Measurements from ENCODE around the gene MEIS2. TPM values are rescaled to one million over a fixed set of nuclear protein-coding genes. Genes with fewer than 3 reads are reported as not detected.
A peak's percentile ranks its signal among the peaks of the same experiment; 100 is the strongest.

The MEIS2 gene
- total and polyA plus RNA-seq, 2 experiments from 2014 or later, result 0.27 TPM; not detected in 1

DNA sequence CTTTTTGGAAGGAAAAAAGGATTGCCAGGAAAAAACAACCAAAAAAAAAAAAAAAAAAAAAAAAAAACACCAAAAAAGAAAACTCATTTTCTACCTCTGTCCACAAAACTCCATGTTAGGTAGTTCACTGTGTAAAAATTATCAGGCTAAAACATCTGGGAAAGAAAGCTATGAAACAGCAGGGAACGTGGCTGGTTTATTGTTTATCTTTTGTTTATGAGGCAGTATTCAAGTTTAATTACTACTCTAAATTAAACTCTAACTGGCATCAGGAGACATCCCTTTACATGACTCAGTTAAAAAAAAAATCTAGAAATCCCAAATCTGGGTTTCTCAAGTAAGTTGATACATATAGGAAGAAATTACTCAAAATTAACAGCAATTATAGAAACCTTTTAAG, 21.8 kb downstream of the MEIS2 start:
- Mint-ChIP-seq H3K27me3 (ENCODE audit: insufficient read depth, low read depth, poor library complexity) (no peaks in the 10 kb centered on the region), H3K27ac (no peak overlapping the region)

GRCh38 chr15:37077623-37078351, 22.6 kb downstream of the MEIS2 start:
- Histone ChIP-seq H3K79me2 (replicated peaks; ENCODE audit: insufficient read depth) (no peaks in the 10 kb centered on the region), H3K4me2 (no peak overlapping the region), H2AFZ (no peak overlapping the region), H3F3A (replicated peaks; ENCODE audit: low read depth) (no peaks in the 10 kb centered on the region), H3K27ac (ENCODE audit: low read depth) (no peak overlapping the region), H3K4me3 (no peak overlapping the region), H3K9me2 (ENCODE audit: insufficient read depth) (no peaks in the 10 kb centered on the region), H3K27me3 (ENCODE audit: insufficient read depth) (no peaks in the 10 kb centered on the region), H3K4me1 (ENCODE audit: insufficient read depth) (peaks cover 14% of the 10 kb centered on the region), H4K20me1 (replicated peaks; ENCODE audit: insufficient read depth) (no peaks in the 10 kb centered on the region), H3K36me3 (ENCODE audit: insufficient read depth) (no peaks in the 10 kb centered on the region)
- peak; percentile 28; the same call in 2 of the 3 replicates for ATAC-seq
- H3K9me3 Mint-ChIP-seq, result no peaks in the 10 kb centered on the region
- peaks cover 28% of the 10 kb centered on the region for H3K4me1 Mint-ChIP-seq
- no peak for DNase-seq (ENCODE audit: low spot score)
- H3K27ac Mint-ChIP-seq, result no peak overlapping the region
- no peaks in the 10 kb centered on the region for H3K36me3 Mint-ChIP-seq (ENCODE audit: low read depth)
- no peaks in the 10 kb centered on the region for H3K27me3 Mint-ChIP-seq (ENCODE audit: insufficient read depth, low read depth, poor library complexity)
- no peak overlapping the region for H3K4me3 Mint-ChIP-seq
- no peak for TF ChIP-seq ZNF331 (CRISPR knock-in tag; IDR thresholded peaks at IDR 0.05; ENCODE audit: low read depth)
- TF ChIP-seq ZNF114 (CRISPR knock-in tag; IDR thresholded peaks at IDR 0.05), result no peak
- TF ChIP-seq POLR2AphosphoS5 (IDR thresholded peaks at IDR 0.05; ENCODE audit: low read depth), result no peak
- TF ChIP-seq, protein P1, sequence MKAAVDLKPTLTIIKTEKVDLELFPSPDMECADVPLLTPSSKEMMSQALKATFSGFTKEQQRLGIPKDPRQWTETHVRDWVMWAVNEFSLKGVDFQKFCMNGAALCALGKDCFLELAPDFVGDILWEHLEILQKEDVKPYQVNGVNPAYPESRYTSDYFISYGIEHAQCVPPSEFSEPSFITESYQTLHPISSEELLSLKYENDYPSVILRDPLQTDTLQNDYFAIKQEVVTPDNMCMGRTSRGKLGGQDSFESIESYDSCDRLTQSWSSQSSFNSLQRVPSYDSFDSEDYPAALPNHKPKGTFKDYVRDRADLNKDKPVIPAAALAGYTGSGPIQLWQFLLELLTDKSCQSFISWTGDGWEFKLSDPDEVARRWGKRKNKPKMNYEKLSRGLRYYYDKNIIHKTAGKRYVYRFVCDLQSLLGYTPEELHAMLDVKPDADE (IDR thresholded peaks at IDR 0.05), result no peak
- TF ChIP-seq STAT1 (IDR thresholded peaks at IDR 0.05; ENCODE audit: unreplicated experiment), result no peak
- no peak for TF ChIP-seq NANOG (IDR thresholded peaks at IDR 0.05; ENCODE audit: borderline replicate concordance)

More for the DNA sequence above, 21.8 kb downstream of the MEIS2 start:
- Histone ChIP-seq H4K20me1 (replicated peaks; ENCODE audit: insufficient read depth) (no peaks in the 10 kb centered on the region), H3K4me2 (no peak overlapping the region), H3K4me3 (no peak overlapping the region), H3F3A (replicated peaks; ENCODE audit: low read depth) (no peaks in the 10 kb centered on the region), H2AFZ (no peak overlapping the region), H3K27ac (ENCODE audit: low read depth) (no peak overlapping the region), H3K79me2 (replicated peaks; ENCODE audit: insufficient read depth) (no peaks in the 10 kb centered on the region), H3K4me1 (ENCODE audit: insufficient read depth) (peaks cover 22% of the 10 kb centered on the region), H3K9me2 (ENCODE audit: insufficient read depth) (no peaks in the 10 kb centered on the region), H3K36me3 (ENCODE audit: insufficient read depth) (no peaks in the 10 kb centered on the region), H3K27me3 (ENCODE audit: insufficient read depth) (no peaks in the 10 kb centered on the region)
- ATAC-seq (no peak), DNase-seq (ENCODE audit: low spot score) (no peak)
- TF ChIP-seq JUNB (IDR thresholded peaks at IDR 0.05; ENCODE audit: unreplicated experiment) (no peak), ZNF331 (CRISPR knock-in tag; IDR thresholded peaks at IDR 0.05; ENCODE audit: low read depth) (no peak), POLR2AphosphoS5 (IDR thresholded peaks at IDR 0.05; ENCODE audit: low read depth) (no peak)
- Mint-ChIP-seq H3K9me3 (no peaks in the 10 kb centered on the region), H3K4me3 (no peak overlapping the region), H3K4me1 (peaks cover 35% of the 10 kb centered on the region), H3K36me3 (ENCODE audit: low read depth) (no peaks in the 10 kb centered on the region)

- peaks cover 19% of the 10 kb centered on the region for H3K4me1 Mint-ChIP-seq
- H3K79me2 ChIP-seq (replicated peaks; ENCODE audit: insufficient read depth), result no peaks in the 10 kb centered on the region
- no peaks in the 10 kb centered on the region for H3K27me3 Mint-ChIP-seq (ENCODE audit: insufficient read depth, low read depth, poor library complexity)
- H3K9me2 ChIP-seq (ENCODE audit: insufficient read depth), result no peaks in the 10 kb centered on the region
- no peak overlapping the region for H3K4me3 ChIP-seq
- H3K36me3 Mint-ChIP-seq (ENCODE audit: low read depth), result no peaks in the 10 kb centered on the region
- H3K4me3 Mint-ChIP-seq, result no peak overlapping the region
- H3K27ac Mint-ChIP-seq, result no peak overlapping the region
- H3K4me1 ChIP-seq (ENCODE audit: insufficient read depth), result 0 out of 2 replicates have a peak, but pooled peaks cover 3% of the 10 kb centered on the region
- DNase-seq (ENCODE audit: low spot score) (no peak), ATAC-seq (no peak)
- no peak overlapping the region for H3K4me2 ChIP-seq
- no peak overlapping the region for H3K27ac ChIP-seq (ENCODE audit: low read depth)
- H3K36me3 ChIP-seq (ENCODE audit: insufficient read depth), result no peaks in the 10 kb centered on the region
- H3K9me3 Mint-ChIP-seq, result no peaks in the 10 kb centered on the region
- no peaks in the 10 kb centered on the region for H4K20me1 ChIP-seq (replicated peaks; ENCODE audit: insufficient read depth)
- no peaks in the 10 kb centered on the region for H3F3A ChIP-seq (replicated peaks; ENCODE audit: low read depth)
- no peaks in the 10 kb centered on the region for H3K27me3 ChIP-seq (ENCODE audit: insufficient read depth)
- no peak overlapping the region for H2AFZ ChIP-seq
- TF ChIP-seq POLR2AphosphoS5 (IDR thresholded peaks at IDR 0.05; ENCODE audit: low read depth) (no peak), STAT1 (IDR thresholded peaks at IDR 0.05; ENCODE audit: unreplicated experiment) (no peak), NANOG (IDR thresholded peaks at IDR 0.05; ENCODE audit: borderline replicate concordance) (no peak), CREB1 (CRISPR knock-in tag; IDR thresholded peaks at IDR 0.05; ENCODE audit: low read depth) (no peak)
- TF ChIP-seq, protein P2, sequence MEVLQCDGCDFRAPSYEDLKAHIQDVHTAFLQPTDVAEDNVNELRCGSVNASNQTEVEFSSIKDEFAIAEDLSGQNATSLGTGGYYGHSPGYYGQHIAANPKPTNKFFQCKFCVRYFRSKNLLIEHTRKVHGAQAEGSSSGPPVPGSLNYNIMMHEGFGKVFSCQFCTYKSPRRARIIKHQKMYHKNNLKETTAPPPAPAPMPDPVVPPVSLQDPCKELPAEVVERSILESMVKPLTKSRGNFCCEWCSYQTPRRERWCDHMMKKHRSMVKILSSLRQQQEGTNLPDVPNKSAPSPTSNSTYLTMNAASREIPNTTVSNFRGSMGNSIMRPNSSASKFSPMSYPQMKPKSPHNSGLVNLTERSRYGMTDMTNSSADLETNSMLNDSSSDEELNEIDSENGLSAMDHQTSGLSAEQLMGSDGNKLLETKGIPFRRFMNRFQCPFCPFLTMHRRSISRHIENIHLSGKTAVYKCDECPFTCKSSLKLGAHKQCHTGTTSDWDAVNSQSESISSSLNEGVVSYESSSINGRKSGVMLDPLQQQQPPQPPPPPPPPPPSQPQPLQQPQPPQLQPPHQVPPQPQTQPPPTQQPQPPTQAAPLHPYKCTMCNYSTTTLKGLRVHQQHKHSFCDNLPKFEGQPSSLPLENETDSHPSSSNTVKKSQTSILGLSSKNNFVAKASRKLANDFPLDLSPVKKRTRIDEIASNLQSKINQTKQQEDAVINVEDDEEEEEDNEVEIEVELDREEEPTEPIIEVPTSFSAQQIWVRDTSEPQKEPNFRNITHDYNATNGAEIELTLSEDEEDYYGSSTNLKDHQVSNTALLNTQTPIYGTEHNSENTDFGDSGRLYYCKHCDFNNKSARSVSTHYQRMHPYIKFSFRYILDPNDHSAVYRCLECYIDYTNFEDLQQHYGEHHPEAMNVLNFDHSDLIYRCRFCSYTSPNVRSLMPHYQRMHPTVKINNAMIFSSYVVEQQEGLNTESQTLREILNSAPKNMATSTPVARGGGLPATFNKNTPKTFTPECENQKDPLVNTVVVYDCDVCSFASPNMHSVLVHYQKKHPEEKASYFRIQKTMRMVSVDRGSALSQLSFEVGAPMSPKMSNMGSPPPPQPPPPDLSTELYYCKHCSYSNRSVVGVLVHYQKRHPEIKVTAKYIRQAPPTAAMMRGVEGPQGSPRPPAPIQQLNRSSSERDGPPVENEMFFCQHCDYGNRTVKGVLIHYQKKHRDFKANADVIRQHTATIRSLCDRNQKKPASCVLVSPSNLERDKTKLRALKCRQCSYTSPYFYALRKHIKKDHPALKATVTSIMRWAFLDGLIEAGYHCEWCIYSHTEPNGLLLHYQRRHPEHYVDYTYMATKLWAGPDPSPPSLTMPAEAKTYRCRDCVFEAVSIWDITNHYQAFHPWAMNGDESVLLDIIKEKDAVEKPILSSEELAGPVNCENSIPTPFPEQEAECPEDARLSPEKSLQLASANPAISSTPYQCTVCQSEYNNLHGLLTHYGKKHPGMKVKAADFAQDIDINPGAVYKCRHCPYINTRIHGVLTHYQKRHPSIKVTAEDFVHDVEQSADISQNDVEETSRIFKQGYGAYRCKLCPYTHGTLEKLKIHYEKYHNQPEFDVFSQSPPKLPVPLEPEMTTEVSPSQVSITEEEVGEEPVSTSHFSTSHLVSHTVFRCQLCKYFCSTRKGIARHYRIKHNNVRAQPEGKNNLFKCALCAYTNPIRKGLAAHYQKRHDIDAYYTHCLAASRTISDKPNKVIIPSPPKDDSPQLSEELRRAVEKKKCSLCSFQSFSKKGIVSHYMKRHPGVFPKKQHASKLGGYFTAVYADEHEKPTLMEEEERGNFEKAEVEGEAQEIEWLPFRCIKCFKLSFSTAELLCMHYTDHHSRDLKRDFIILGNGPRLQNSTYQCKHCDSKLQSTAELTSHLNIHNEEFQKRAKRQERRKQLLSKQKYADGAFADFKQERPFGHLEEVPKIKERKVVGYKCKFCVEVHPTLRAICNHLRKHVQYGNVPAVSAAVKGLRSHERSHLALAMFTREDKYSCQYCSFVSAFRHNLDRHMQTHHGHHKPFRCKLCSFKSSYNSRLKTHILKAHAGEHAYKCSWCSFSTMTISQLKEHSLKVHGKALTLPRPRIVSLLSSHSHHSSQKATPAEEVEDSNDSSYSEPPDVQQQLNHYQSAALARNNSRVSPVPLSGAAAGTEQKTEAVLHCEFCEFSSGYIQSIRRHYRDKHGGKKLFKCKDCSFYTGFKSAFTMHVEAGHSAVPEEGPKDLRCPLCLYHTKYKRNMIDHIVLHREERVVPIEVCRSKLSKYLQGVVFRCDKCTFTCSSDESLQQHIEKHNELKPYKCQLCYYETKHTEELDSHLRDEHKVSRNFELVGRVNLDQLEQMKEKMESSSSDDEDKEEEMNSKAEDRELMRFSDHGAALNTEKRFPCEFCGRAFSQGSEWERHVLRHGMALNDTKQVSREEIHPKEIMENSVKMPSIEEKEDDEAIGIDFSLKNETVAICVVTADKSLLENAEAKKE (CRISPR knock-in tag; IDR thresholded peaks at IDR 0.05), result no peak
These were observed 23.8 kb downstream of the MEIS2 start for GRCh38 chr15:37076543-37076942.
